ENCODE data around the gene KIAA1614. TPM values are rescaled to one million over a fixed set of nuclear protein-coding genes. Genes with fewer than 3 reads are reported as not detected.
A peak's percentile ranks its signal among the peaks of the same experiment; 100 is the strongest.

KIAA1614 gene
- total and polyA plus RNA-seq, 5 donors from 2014 or later, result 0.02 to 0.20 (median 0.05) TPM; not detected in 2

DNA sequence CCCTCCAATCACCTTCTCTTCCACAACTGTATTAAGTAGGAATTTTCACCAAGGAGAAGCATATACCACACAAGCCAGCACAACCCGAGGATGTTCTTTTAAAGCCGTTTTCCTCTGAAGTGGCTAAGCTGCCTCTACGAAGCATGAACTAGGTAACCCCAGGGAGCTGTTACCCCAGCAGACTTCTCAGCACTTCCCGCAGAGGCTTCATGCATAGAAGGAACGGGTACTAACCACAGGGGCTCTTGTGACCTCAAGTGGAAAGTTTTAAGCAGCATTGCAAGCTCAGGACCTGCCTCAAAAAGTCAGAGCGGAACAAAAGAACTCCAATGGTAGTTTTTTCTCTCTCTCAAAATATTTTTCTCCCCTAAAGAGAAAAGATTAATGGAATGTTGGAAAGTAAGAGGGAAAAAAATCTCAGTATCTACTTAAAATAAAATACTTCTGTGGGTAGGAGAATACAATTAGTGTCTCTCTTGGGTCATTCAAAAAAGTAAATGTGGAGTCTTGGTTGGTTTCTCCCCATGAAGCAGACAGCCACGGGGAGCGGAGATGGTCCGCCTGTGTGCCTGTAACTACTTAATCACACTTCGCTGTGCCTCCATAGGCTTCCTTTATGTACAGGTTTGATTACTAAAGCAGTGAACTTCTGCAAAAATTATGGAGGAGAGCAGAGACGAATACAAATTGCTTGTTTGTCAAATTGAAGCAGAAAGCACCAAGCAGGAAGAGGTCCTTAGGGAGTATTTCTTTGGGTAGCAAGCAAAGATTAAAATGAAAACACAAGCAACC lies 69.1 kb downstream of the KIAA1614 start:
- Histone ChIP-seq H3K4me3 (ENCODE audit: low read depth, low read length) (no peak overlapping the region), H3K27me3 (ENCODE audit: control insufficient read depth, insufficient read depth, low read length) (no peaks in the 10 kb centered on the region), H3K4me1 (ENCODE audit: control insufficient read depth, insufficient read depth, low read length, poor library complexity, severe bottlenecking) (no peaks in the 10 kb centered on the region), H3K36me3 (ENCODE audit: control insufficient read depth, insufficient read depth, low read length) (peaks cover 71% of the 10 kb centered on the region), H3K27ac (ENCODE audit: insufficient read depth, low read length, poor library complexity, severe bottlenecking) (no peak overlapping the region), H3K9me3 (ENCODE audit: control insufficient read depth in 2 of 2, low read length in 2 of 2) (no peaks in the 10 kb centered on the region)
- H3K4me1 Mint-ChIP-seq, result peaks cover 0 to 30% (median 18%) of the 10 kb centered on the region in 4 donors
- H3K4me3 Mint-ChIP-seq, result peak overlapping the region in 1 of 4 donors; percentile 18
- ATAC-seq (ENCODE audit: low read depth in 2 of 2) (no peak), DNase-seq (peak in 2 of 3 donors; percentile 11 to 36)
- no peaks in the 10 kb centered on the region for H3K27me3 Mint-ChIP-seq
- H3K27ac Mint-ChIP-seq, result peak overlapping the region; percentile 36 to 84 (median 76)
- no peaks in the 10 kb centered on the region for H3K9me3 Mint-ChIP-seq
- H3K36me3 Mint-ChIP-seq, result peaks cover 48% of the 10 kb centered on the region

- peaks cover 52% of the 10 kb centered on the region for H3K36me3 Mint-ChIP-seq
- Histone ChIP-seq H3K4me3 (ENCODE audit: low read depth, low read length) (no peak overlapping the region), H3K36me3 (ENCODE audit: control insufficient read depth, insufficient read depth, low read length) (peaks cover 71% of the 10 kb centered on the region)
Measured at GRCh38 chr1:180982422-180982821, 69.7 kb downstream of the KIAA1614 start.

GRCh38 chr1:180988253-180988752 lies 75.6 kb downstream of the KIAA1614 start:
- H3K27ac Mint-ChIP-seq, result no peak overlapping the region
- ATAC-seq (ENCODE audit: low read depth in 2 of 2) (no peak), DNase-seq (no peak)
- Histone ChIP-seq H3K9me3 (ENCODE audit: control insufficient read depth in 2 of 2, low read length in 2 of 2) (no peaks in the 10 kb centered on the region), H3K4me3 (ENCODE audit: low read depth, low read length) (no peak overlapping the region), H3K36me3 (ENCODE audit: control insufficient read depth, insufficient read depth, low read length) (peaks cover 87% of the 10 kb centered on the region), H3K4me1 (ENCODE audit: control insufficient read depth, insufficient read depth, low read length, poor library complexity, severe bottlenecking) (no peaks in the 10 kb centered on the region), H3K27me3 (ENCODE audit: control insufficient read depth, insufficient read depth, low read length) (no peaks in the 10 kb centered on the region), H3K27ac (ENCODE audit: insufficient read depth, low read length, poor library complexity, severe bottlenecking) (no peak overlapping the region)
- peaks cover 0 to 6% (median 0%) of the 10 kb centered on the region in 4 donors for H3K4me1 Mint-ChIP-seq
- H3K4me3 Mint-ChIP-seq, result no peak overlapping the region
- no peaks in the 10 kb centered on the region for H3K9me3 Mint-ChIP-seq
- H3K36me3 Mint-ChIP-seq, result peaks cover 54% of the 10 kb centered on the region
- H3K27me3 Mint-ChIP-seq, result no peaks in the 10 kb centered on the region

More at GRCh38 chr1:180982422-180982821, 69.7 kb downstream of the KIAA1614 start:
- H3K27ac ChIP-seq (ENCODE audit: insufficient read depth, low read length, poor library complexity, severe bottlenecking), result no peak overlapping the region
- H3K4me3 Mint-ChIP-seq, result no peak overlapping the region
- peaks cover 0 to 29% (median 19%) of the 10 kb centered on the region in 4 donors for H3K4me1 Mint-ChIP-seq
- no peaks in the 10 kb centered on the region for H3K4me1 ChIP-seq (ENCODE audit: control insufficient read depth, insufficient read depth, low read length, poor library complexity, severe bottlenecking)
- peak overlapping the region in 2 of 3 donors; percentile 21 to 36 for H3K27ac Mint-ChIP-seq
- no peaks in the 10 kb centered on the region for H3K27me3 Mint-ChIP-seq
- ATAC-seq (ENCODE audit: low read depth in 2 of 2) (no peak), DNase-seq (no peak)
- H3K9me3 ChIP-seq (ENCODE audit: control insufficient read depth in 2 of 2, low read length in 2 of 2), result no peaks in the 10 kb centered on the region
- H3K27me3 ChIP-seq (ENCODE audit: control insufficient read depth, insufficient read depth, low read length), result no peaks in the 10 kb centered on the region
- H3K9me3 Mint-ChIP-seq, result no peaks in the 10 kb centered on the region

- Histone ChIP-seq H3K4me1 (ENCODE audit: control insufficient read depth, insufficient read depth, low read length, poor library complexity, severe bottlenecking) (no peaks in the 10 kb centered on the region), H3K4me3 (ENCODE audit: low read depth, low read length) (no peak overlapping the region), H3K9me3 (ENCODE audit: control insufficient read depth in 2 of 2, low read length in 2 of 2) (no peaks in the 10 kb centered on the region), H3K27ac (ENCODE audit: insufficient read depth, low read length, poor library complexity, severe bottlenecking) (no peak overlapping the region), H3K27me3 (ENCODE audit: control insufficient read depth, insufficient read depth, low read length) (no peaks in the 10 kb centered on the region), H3K36me3 (ENCODE audit: control insufficient read depth, insufficient read depth, low read length) (peaks cover 55% of the 10 kb centered on the region)
- Mint-ChIP-seq H3K4me1 (peaks cover 0 to 10% (median 6%) of the 10 kb centered on the region in 4 donors), H3K4me3 (no peak overlapping the region), H3K27me3 (no peaks in the 10 kb centered on the region), H3K27ac (peak overlapping the region in 2 of 3 donors; percentile 2 to 33), H3K9me3 (peaks cover 0 to 1% (median 0%) of the 10 kb centered on the region in 7 donors), H3K36me3 (peaks cover 37% of the 10 kb centered on the region)
- peak in 1 of 3 donors; percentile 13 for DNase-seq
- no peak for ATAC-seq (ENCODE audit: low read depth in 2 of 2)
Measured at GRCh38 chr1:180994262-180994661, 81.6 kb downstream of the KIAA1614 start.

GRCh38 chr1:180997843-180998504 lies 85.3 kb downstream of the KIAA1614 start:
- Mint-ChIP-seq H3K36me3 (peaks cover 38% of the 10 kb centered on the region), H3K4me3 (no peak overlapping the region), H3K9me3 (peaks cover 0 to 1% (median 0%) of the 10 kb centered on the region in 7 donors), H3K4me1 (peaks cover 12 to 16% (median 14%) of the 10 kb centered on the region in 4 donors), H3K27ac (no peak overlapping the region), H3K27me3 (no peaks in the 10 kb centered on the region)
- no peak for DNase-seq
- no peak for ATAC-seq (ENCODE audit: low read depth in 2 of 2)
- Histone ChIP-seq H3K36me3 (ENCODE audit: control insufficient read depth, insufficient read depth, low read length) (peaks cover 37% of the 10 kb centered on the region), H3K4me1 (ENCODE audit: control insufficient read depth, insufficient read depth, low read length, poor library complexity, severe bottlenecking) (no peaks in the 10 kb centered on the region), H3K27ac (ENCODE audit: insufficient read depth, low read length, poor library complexity, severe bottlenecking) (no peak overlapping the region), H3K9me3 (ENCODE audit: control insufficient read depth in 2 of 2, low read length in 2 of 2) (no peaks in the 10 kb centered on the region), H3K27me3 (ENCODE audit: control insufficient read depth, insufficient read depth, low read length) (no peaks in the 10 kb centered on the region), H3K4me3 (ENCODE audit: low read depth, low read length) (no peak overlapping the region)

Other genes with a start within 250 kb of the KIAA1614 start
- gene STX6, start 110.0 kb downstream of the KIAA1614 start, total RNA-seq, result 15.5 TPM
- gene STX6, start 110.0 kb downstream of the KIAA1614 start, polyA plus RNA-seq, result 10 to 100 TPM; 10.6 to 11.5 (median 11.3) TPM
- gene MR1, start 121.1 kb downstream of the KIAA1614 start, total RNA-seq, result 30.5 TPM
- 10 to 100 TPM; 41.3 to 48.7 (median 45.2) TPM for gene MR1, start 121.1 kb downstream of the KIAA1614 start, polyA plus RNA-seq
- 81.8 TPM for gene IER5, start 175.8 kb downstream of the KIAA1614 start, total RNA-seq
- gene IER5, start 175.8 kb downstream of the KIAA1614 start, polyA plus RNA-seq, result 10 to 100 TPM in 1 of 4 donors, 1 to 10 TPM in 3; 6.5 to 14.2 (median 7.7) TPM

Measured in CD4-positive, CD25-positive, alpha-beta regulatory T cell (primary cell).